ENCODE results near the gene ZDHHC17.

Gene ZDHHC17

DNA sequence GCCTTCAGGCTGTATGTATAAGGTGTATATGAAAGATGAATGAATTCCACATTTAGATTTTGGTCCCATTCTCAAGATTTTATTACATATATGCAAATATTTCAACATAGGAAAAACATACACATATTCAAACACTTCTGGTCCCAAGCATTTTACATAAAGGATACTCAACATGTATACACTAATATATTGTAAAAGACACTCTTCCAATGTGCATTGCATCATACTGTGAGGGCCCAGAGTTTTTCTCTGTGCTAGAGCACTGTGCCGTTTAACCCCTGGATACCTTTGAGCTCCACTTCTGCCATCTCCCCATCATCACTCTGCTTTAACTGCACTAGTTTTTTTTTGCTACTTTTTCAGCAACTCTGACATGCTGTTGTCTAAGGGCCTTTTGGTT, 48.1 kb downstream of the ZDHHC17 start:
- no peak overlapping the region for H3K27ac ChIP-seq

DNA sequence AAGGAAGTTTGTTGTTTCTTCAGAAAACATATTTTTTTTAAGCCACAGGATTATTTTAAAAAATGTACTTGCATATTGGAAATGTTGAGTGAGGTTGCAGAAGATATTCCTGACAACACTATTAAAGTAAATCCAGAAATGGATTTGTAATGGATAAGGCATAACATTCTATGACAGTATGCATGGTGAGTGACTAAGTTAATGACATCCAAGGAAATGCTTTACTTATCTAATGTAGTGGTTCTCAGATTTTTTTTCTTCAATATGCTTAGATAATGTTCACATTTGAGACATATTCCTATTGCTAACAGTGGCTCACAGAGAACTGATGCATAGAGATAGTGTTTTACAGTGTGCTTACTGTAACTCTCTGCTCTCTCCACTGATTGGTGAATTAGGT, 49.4 kb downstream of the ZDHHC17 start:
- H3K27ac ChIP-seq = no peak overlapping the region
- H3K4me3 ChIP-seq = no peak overlapping the region

More for the DNA sequence above, 48.1 kb downstream of the ZDHHC17 start:
- no peak overlapping the region for H3K4me3 ChIP-seq

DNA sequence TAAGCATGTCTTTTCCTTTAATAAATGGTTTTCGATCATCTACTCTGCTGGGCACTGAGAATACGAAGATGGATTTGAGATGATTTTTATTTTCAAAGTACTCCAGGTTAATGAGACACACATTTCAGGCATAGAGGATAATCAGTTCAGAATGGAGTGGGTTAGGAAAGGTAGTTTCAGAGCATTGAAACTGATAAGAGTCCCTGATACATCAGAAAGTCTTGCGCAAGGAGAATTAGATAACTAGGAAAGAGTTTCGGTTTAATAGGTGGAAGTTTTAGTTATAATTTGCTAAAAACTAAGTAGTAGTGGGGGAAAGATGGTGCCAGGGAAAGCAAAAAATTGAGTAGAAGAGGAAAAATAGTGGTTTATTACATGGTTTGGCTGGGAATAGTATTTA, 50.1 kb downstream of the ZDHHC17 start:
- H3K27ac ChIP-seq = no peak overlapping the region

DNA sequence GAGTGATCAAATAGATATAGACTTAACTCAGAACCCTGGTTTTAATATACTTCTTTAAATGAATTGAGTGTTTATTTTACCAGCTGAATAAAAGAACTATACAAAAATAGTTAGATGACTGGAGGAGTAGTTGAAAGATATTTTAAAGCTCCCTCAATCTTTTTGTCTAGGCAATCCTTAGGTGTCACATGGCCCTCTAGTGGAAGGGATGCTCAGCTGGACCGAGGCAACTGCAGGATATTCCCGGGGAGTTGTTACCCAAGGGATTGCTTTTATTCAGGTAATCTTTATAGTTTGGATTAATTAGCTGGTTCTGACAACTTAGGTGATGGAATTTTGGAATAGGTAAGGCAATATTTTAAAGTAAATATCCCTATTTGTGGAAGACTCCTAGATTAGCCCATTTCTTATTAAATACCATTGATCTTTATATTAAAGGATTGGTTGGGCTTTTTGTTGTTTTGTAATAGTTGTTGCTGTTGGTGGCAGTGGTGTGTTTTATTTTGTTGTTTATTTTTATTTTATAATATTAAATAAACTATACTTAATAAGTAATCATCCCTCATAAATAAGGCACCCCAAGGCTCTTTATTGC, 57.1 kb downstream of the ZDHHC17 start:
- no peak overlapping the region for H3K4me3 ChIP-seq

More for the DNA sequence above, 50.1 kb downstream of the ZDHHC17 start:
- no peak overlapping the region for H3K4me3 ChIP-seq

DNA sequence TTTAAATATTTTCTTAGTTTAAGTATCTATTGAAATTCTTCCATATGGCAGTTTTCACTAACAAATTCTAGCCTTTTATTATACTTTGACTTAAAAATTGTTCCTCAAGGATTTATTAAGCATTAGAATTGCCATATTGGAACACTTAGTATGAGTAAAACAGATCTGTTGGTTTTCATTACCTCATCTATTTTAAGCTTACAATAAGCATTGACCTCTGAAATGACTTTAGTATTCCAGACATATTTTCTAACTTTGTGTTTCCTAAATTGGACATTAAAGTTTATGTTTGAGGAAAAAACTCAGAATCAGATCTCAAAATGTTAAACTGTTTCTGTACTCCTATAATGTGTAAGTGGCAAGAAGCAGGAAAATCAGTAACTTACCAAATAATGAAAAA, 66.5 kb downstream of the ZDHHC17 start:
- no peak overlapping the region for H3K4me3 ChIP-seq
- no peak overlapping the region for H3K27ac ChIP-seq

More for the DNA sequence above, 57.1 kb downstream of the ZDHHC17 start:
- H3K27ac ChIP-seq = no peak overlapping the region

DNA sequence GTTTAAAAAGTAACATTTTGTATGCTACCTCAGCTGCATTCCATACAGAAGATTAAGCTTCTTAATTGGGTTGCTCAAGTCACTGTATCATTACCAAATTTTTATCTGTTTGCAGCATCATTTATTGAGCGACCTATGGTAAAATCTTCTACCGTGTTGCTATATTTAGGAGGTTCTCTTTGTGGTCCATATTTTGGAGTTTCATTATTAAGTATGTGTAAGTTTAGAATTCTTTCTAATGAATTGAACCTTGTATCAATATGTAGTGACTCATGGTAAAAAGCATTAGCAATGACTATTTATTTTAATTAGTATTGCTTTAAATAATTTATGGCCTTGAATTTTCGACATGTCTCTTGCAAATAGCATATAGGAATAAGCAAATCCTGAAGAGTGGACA, 72.7 kb downstream of the ZDHHC17 start:
- Histone ChIP-seq H3K27ac (no peak overlapping the region), H3K4me3 (no peak overlapping the region)

DNA sequence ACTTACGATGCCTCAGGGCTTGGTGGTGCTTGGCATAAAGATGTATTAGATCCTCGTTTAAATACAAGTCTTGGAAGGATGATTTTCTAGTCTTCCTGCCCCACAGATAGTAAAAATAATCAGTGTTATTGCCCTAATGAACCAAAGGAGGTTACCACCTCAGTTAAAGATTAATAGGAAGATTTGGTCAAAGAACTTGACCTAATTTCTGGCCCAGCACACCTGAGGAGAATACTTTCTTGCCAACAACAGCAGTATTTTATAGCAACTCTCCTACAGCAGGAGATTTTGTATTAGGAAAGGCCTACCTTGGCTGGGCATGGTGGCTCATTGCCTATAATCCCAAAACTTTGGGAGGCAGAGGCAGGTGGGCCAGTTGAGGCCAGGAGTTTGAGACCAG, 83.3 kb downstream of the ZDHHC17 start:
- Histone ChIP-seq H3K27ac (no peak overlapping the region), H3K4me3 (no peak overlapping the region)

DNA sequence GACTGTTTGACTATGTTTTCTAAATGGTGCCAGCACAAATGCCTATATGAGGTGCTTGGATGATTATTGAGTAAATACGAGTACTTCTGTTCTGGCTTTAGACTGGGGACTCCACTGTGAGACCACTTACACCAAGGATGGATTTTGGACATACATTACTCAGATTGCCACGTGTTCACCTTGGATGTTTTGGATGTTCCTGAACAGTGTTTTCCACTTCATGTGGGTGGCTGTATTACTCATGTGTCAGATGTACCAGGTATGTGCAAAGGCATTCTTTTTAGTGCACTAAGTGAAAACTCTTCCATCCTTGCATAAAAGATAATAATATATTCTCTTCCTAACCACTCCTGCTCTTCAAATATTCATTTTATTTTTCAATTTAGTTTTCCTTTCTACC, 84.2 kb downstream of the ZDHHC17 start:
- H3K4me3 ChIP-seq = no peak overlapping the region
- H3K27ac ChIP-seq = no peak overlapping the region

DNA sequence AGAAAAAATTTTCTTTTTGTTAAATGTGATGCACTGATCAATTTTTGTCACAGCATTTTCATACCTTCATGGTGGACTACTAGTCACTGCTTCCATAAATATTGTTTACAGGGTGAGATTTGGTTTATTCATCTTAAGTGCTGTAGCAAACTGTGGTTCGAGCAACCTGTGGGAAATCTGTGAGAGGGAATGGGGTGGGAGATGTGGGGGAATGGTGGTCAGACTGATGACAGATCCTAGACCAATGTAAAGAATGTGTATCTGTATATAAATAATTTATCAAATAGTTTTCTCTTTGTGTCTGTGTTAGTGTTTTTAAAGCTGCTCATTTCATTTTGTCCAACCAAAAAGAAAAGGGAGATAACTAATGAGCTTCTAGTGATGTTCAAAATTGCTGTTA, 88.2 kb downstream of the ZDHHC17 start:
- no peak overlapping the region for H3K4me3 ChIP-seq
- H3K27ac ChIP-seq = no peak overlapping the region

DNA sequence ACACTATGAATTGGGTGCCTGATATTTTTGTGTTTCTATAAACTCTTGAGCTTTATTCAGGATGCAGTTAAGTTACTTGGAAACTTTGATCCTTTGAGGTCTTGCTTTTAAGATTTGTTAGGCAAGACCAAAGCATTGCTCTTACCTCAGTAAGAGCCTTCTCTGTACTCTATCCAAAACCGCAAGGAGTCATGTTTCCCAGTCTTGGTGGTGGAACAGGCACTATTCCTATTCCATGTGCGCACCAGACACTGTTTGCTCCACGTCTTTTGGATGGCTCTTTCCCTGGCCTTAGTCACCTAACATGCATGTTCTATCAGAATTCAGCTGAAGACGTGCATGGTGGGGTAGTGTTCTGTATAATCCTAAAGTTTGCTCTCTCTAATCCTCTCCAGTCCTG, 91.4 kb downstream of the ZDHHC17 start:
- no peak overlapping the region for H3K27ac ChIP-seq
- no peak overlapping the region for H3K4me3 ChIP-seq

DNA sequence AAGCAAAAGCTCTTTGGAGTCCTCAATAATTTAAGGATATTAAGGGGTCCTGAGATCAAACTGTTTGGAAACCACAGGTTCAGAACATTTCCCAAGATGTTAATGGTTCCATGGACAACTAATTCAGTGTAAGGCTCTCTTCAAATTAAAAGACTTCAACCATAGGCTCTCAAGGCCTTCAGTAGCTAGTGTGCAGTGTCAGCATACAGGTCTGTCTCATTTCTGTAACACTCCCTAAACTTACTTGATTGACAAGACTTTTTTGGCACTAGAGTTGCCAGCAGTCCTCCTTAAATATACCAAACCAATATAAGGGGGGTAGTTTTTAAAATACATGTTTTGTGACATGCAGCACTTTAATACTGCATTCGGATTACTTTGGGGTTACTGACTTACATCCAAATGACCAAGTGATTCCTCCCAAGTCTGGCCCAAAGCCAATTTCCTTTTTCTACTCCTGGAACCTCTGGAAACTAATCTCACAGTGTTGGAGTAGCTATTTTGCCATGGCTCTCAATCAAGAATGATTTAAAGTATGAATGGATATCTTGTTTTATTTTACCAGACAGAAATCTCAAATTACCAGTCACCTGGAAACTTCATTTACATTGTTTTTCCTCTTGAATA, 92.2 kb downstream of the ZDHHC17 start:
- Histone ChIP-seq H3K4me3 (no peak overlapping the region), H3K27ac (no peak overlapping the region)

DNA sequence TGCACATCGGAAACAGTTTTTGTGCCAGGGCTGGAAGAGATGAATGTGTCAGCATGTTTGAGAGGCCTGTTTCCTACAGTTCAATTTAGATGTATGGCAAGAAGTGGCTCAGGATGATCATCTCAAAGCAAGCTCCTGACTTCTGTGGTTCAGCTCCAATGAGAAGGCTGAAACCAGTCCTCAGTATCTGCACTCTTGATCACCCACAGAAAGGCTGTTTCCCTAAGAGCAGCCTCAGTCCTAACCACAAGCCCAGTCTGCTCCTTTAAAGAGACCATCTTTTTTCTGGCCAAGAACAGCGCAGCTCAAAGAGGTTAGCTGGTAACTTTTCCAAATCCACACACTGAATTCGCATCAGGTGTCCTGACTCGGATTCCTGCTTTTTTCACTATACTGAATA, 95.7 kb downstream of the ZDHHC17 start:
- Histone ChIP-seq H3K4me3 (no peak overlapping the region), H3K27ac (no peak overlapping the region)

DNA sequence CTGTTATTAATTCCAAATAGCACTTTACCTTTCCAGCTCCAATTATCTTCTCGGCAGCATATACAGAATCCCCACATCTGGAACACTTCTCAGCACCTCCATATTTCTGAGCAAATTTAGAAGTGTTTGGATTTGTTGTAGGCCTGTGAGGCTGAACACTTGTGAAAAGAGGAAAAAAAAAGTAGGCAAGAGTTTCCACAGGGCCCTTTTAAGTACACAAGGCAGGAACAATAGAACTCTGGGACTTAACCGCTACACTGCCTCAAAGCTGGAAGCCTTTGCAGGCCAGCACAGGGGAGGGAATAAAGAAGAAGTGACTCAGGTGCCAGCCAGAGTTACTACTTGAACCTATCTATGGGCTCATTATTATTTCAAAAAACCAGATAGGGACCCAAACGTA, 96.3 kb downstream of the ZDHHC17 start:
- no peak overlapping the region for H3K4me3 ChIP-seq
- H3K27ac ChIP-seq = no peak overlapping the region

DNA sequence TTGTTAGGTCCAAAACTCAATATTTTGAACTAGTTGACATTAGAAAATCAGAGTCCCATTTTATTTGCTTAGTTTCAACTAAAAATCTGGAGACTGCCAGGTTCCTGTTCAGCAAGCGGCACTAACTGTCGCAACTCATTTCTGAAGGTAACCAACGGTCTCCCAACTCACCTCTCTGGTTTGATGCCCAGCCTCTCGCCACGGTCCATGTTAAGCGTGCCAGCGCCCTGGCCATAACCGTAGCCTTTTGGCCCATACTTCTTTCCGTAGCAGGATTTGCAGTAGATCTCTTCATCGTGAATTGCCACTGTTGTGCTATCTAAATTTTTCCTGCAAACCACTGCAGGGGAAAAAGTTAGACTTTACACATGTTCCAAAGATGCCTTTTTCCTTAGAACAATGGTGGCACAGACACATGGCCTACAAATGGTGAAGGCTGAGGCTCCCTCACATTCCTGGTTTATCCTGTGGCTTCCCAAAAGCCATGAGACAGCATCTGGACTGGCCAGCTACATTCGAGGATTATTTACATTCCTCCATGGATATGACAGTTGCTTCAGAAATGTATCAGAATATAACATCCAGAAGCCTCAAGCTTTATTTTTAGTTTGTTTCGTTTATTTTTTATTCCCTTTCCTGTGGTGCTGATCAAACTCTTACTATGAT, 99.2 kb downstream of the ZDHHC17 start:
- H3K27ac ChIP-seq = peak overlapping the region in 7 of 21 experiments; percentile 15 to 76 (median 60)
- H3K4me3 ChIP-seq = no peak overlapping the region

DNA sequence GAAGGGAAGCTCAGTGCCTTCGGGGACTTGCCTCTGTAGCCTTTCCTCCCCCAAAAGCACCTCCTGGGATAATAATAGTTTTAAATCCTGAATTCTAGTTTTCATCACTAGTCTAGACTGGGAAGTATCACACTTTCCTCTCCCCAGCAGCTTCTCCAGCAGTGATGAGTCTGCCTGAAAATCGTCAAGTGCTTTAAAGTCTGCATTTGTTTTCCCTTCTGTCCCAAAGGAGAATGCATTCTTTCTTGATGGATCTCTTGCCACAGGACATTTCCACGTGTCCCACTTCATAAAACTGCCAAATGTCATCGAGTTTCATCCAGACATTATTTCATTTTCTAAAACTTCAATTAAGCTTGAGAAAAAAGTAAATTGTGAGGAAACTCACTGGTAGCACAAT, 99.9 kb downstream of the ZDHHC17 start:
- H3K4me3 ChIP-seq = no peak overlapping the region
- peak overlapping the region in 8 of 21 experiments; percentile 15 to 76 (median 53) for H3K27ac ChIP-seq

DNA sequence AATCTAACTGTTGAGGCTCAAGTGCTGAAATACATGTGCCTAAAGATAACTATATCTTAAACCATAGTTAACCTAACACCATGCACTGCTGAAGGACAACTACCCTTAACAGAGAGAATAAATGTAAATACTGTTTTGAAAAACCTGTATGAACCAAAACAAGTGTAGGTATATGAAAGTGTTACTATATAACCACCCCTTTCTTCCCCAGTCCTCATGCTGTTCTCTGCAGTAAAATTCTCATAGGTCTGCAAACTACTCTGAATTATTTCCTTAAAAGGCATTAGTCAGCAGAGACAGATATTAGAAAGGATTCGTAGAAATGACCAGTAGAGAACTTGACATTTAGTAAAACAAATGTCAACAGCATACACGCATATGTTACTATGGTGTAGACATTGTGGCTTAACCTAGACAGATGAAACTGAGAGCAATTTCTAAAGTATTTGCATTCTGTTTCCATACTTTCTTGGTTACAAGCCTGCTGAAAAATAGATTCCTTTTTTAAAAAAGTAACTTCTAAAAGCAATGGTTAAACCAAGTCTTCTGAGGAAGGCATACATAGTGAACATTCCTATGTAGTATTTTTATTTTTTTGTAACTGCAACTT, 101.0 kb downstream of the ZDHHC17 start:
- Histone ChIP-seq H3K4me3 (no peak overlapping the region), H3K27ac (peak overlapping the region in 5 of 21 experiments; percentile 3 to 69 (median 50))

DNA sequence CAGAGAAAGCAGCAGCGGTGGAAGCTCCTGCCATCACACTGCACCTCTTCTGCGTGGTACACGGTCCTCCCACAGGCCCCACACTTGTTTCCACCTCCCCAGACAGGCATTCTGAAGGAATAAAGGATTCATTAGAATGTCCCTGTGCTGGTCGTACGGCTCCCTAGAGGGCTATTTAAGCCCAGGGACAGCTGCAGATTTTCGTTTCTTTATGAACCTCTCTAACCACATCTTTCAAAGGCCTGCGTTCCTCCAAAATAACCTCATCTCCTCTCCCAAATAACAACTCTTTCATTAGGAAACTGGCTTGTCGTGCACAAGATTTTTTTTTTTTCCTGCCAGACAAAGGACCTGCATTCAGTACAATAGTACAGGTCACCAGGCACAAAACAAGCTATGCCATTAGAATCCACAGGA, 102.2 kb downstream of the ZDHHC17 start:
- Histone ChIP-seq H3K27ac (peak overlapping the region in 6 of 21 experiments; percentile 7 to 53 (median 33)), H3K4me3 (no peak overlapping the region)

DNA sequence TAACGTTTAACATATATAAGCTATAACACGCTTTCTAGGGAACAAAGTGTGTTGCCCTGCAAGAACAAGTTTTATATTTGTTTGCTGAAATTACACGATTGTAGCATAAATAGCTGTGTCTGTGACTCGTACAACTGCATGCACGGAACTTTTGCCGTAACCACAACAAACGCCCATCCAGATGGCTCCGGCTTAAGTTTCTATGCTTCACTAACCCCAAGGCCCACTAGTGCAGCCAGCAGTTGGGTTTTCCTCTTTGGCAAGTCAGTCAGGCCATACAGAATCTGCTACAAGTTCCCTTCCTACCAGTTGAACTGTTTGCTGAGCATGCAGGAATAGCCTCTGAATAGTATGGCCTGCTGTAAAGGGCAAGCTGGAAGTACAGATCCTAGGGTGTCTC, 102.8 kb downstream of the ZDHHC17 start:
- Histone ChIP-seq H3K27ac (peak overlapping the region in 4 of 21 experiments; percentile 1 to 53 (median 39)), H3K4me3 (no peak overlapping the region)

DNA sequence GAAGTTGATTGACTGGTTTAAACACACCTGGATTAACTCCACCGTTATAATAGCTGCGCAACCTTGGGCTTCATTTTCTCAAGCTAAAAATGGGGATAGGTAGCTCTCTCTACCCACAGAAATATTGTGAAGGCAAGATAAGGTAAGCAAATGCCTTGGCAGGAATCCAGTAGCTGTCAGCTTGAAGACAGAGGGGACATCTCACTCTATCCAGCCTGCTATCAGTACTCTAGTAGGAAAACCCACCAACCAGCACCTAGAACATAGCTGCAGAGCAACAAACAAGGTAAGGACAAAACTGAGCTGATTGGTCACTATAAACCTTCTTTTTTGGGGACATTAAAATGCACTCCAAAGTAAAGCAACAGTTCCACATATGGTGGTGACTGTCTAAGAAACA, 107.2 kb downstream of the ZDHHC17 start:
- no peak overlapping the region for H3K4me3 ChIP-seq
- H3K27ac ChIP-seq = no peak overlapping the region

DNA sequence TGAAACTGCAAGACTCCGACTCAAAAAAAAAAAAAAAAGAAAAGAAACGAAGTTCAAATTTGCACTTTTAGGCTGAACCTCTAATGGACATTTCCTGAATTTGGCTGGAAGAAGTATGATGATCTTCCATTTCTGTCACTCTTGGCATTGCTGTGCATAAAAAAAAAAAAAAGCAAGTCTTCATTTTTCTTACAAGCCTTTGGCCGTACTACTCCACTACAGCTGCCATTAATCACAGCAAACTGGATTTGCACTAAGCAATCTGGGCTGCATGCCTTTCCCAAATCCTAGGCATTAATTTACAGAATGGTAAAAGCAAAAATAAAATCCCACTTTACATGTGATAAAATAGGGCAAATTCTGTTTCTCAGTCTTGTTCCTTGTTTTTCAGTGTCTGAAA, 107.8 kb downstream of the ZDHHC17 start:
- Histone ChIP-seq H3K27ac (no peak overlapping the region), H3K4me3 (no peak overlapping the region)

DNA sequence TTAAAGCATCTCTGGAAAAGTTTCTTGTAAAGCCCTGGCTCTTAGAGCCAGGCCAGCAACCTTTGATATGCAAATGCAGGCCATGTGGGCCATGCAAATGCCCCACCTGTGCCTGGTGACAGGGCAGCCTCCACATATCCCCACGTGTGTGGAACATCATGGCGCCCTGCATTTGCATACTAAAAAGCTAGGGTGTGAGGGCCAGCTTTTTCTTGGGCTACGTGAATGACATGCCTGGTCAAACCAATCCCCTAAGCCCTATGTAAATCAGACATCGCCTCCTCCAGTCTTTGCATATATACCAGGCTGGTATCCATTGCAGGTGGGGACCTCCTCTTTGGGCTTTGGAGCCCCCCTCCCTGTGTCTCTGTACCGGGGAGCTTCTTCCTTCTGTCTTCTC, 108.5 kb downstream of the ZDHHC17 start:
- H3K27ac ChIP-seq = no peak overlapping the region
- no peak overlapping the region for H3K4me3 ChIP-seq

Data from skin epidermis (tissue), 12 donors.